EL (cell line): Measurements from ENCODE around the gene SURF4.

Experiments
- DNase-seq: peaks from one replicate; pipeline ENCODE4 v3.0.0-alpha.2; 2016

SURF4 gene

GRCh38 chr9:133375724-133376654, at the start of gene SURF4, which contains the start of gene STKLD1:
Gene SURF4 (minus strand): TSS chr9:133376060. CDS start chr9:133375969, 91 bp downstream.
Gene STKLD1 (plus strand): TSS chr9:133376366. CDS start chr9:133376474, 108 bp downstream.
- peak; percentile 96 for DNase-seq

DNA sequence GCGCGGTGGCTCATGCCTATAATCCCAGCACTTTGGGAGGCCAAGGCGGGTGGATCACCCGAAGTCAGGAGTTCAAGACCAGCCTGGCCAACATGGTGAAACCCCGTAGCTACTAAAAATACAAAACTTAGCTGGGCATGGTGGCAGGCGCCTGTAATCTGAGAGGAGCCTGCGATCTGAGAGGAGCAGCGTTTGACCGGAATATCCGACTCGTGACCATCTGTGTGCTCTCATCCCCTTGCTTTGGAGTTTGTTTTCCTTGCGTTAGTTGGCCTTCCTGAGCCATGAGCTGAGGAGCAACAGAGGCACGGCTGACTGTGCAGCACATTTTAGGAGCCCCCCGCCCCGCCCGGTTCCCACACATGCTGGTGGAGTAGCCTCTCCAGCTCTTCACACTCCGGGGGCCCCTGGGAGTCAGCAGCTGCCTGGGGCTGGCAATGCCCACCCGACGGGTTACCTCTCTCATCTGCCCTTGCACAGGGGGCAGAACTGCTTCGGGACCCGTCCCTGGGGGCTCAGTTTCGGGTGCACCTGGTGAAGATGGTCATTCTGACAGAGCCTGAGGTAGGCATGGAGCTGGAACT, 49.3 kb upstream of the SURF4 start:
- DNase-seq: no peak

GRCh38 chr9:133424187-133424586, 48.3 kb upstream of the SURF4 start:
- no peak for DNase-seq

GRCh38 chr9:133423216-133423615, 47.4 kb upstream of the SURF4 start:
- no peak for DNase-seq

DNA sequence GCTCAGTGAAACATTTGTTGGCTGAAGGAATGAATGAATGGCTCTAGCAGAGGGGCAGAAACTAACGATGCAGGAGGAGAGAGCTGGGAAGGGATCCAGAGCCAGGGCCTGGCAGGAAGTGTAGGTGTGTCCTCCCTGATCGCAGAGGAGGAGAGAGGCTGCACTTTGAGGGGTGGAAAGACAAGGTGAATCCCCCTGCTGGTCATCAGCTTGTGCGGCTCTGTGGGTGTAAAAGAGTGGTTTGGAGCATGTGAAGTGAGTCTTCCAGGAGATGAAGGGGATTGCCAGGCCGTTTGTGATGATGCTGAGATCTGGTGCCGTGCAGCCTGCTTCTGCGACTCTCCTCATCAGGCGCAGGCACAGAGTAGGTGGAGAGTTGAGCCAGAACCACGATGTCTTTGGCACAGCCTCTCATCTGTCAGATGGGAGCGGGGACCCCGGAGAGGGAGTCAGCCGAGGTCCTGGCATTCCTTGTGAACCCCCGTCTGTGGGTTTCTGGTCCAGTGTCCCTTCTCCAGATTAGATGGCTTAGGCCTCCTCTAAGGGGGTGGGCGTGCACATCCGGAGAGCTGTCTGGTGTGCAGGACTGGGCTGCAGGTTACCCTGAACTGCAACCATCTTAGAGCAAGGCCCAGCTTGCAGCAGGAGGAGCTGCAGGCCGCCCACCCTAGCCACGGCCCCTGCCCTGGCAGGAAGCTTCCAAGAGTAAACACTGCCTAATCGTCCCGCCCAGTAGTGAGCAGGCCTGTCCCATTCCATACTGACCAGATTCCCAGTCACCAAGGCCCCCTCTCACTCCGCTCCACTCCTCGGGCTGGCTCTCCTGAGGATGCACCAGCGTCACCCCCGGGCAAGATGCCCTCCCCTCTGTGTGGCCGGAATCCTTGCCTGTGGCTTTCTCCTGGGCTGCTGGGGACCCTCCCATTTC, 46.0 kb upstream of the SURF4 start, which contains the start of gene ADAMTS13:
ADAMTS13 (plus strand) TSS at position 753 of the 928 bp plus-strand sequence; CDS start at position 830, 77 bp downstream.
- DNase-seq: no peak

GRCh38 chr9:133420392-133420827, 44.5 kb upstream of the SURF4 start:
- no peak for DNase-seq

GRCh38 chr9:133419005-133419404, 43.1 kb upstream of the SURF4 start:
- DNase-seq: no peak

- peak; percentile 95 for DNase-seq
These were observed 41.9 kb upstream of the SURF4 start, which contains the start of gene REXO4 for GRCh38 chr9:133417541-133418461. Gene REXO4 (minus strand): TSS chr9:133418010. CDS start chr9:133417844, 166 bp downstream.

- DNase-seq: no peak
These were observed 39.3 kb upstream of the SURF4 start for GRCh38 chr9:133415170-133415569.

- no peak for DNase-seq
These were observed 32.2 kb upstream of the SURF4 start for GRCh38 chr9:133408042-133408441.

GRCh38 chr9:133406480-133407307, 30.8 kb upstream of the SURF4 start:
- DNase-seq: peak; percentile 71

DNA sequence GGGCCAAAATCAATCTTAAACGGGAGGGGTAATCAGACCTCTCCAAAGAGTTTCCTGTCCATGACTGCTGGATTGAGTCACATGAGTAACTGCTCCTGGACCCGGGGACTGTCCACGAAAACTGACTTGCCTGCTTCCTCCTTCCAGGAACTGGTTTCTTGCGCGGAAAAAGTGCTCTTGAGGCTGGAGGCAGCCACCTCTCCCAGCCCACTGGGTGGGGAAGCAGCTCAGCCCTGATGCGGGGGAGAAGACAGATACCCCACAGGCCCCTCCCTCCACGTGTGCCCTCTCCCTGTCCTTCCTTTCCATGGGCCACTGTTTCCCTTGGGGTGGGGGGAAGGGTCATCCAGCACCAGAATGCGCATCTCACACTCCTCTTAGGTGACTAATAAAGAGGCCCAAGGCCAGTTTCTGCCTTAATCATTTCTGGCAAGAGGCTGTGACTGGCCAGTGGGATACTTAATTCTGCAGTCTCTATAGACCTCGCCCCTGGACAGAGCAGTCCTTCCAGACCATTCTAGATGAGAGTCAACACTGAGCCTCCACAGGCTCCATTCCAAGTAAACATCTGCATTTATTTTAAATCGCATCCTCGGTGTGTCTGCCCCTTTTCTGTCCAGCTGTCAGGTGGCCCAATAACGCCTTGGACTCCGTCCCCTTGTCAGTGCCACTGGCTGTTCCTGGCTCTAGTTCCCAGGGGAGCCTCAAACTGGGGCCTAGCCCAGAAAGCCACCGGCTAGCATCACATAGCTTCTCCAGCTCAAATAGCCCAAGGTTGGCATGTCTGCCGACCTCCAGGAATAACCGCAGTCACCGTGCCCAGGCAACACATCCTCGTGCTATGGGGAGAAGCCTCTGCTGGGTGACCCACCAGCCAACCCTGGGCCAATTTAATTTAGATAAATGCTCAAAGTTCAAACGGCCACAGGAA, 29.9 kb upstream of the SURF4 start:
- peak; percentile 51 for DNase-seq

DNA sequence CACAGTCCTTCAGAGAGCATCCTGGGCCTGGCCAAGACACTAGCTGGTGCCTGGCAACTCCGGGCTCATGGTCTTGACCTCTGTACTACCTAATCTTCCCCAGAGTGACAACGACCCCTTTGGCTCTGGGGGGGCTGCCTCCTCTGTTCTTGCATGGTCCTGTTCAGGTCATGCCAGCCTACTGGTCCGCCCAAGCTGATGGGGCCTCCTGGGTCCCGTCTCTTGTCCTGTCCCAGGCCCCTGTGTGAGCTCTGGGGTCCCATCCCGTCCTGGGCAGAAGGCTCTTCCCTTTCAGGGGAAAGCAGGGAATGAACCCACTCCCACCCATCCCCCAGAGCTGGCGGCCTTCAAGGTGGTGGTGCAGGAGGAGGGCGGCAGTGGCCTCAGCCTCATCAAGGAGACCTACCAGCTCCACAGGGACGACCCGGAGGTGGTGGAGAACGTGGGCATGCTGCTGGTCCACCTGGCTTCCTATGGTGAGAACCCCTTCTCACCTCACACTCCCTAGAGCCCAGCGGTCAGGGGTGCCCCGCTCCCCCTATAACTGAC, 28.7 kb upstream of the SURF4 start:
- DNase-seq: no peak

- DNase-seq: no peak
These were observed 28.1 kb upstream of the SURF4 start for GRCh38 chr9:133403766-133404453.

DNA sequence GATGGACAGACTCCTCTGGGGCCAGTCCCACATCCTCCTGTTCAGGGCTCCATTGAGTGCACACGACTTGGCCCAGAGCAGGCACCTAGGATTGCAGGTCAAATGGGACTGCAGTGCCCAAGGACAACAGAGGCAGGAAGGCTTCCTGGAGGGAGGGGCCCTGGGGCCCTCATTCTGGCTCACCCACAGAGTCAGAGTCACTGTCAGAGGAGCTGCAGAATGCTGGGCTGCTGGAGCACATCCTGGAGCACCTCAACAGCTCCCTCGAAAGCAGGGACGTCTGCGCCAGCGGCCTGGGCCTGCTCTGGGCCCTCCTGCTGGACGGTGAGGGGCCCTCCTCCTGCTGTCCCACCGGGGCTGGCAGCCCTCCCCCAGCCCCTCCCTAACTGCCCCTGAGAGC, 26.8 kb upstream of the SURF4 start:
- no peak for DNase-seq

DNA sequence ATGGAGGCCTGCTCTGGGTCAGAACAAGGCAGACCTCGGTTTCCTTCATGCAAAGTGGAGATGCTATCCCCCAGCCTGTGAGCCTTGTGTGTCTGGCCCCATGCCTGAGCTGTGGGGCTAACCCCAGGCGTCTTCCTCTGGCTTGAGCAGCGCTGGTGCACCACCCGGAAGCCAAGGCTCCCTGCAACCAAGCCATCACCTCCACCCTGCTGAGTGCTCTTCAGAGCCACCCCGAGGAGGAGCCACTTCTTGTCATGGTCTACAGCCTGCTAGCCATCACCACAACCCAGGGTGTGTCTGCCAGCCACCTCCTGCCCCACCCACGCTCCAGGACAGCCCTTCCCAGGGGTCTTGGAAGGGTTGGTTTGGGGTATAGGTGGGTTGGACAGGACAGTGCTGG, 25.7 kb upstream of the SURF4 start:
- DNase-seq: no peak

GRCh38 chr9:133400292-133400691, 24.4 kb upstream of the SURF4 start:
- no peak for DNase-seq

DNA sequence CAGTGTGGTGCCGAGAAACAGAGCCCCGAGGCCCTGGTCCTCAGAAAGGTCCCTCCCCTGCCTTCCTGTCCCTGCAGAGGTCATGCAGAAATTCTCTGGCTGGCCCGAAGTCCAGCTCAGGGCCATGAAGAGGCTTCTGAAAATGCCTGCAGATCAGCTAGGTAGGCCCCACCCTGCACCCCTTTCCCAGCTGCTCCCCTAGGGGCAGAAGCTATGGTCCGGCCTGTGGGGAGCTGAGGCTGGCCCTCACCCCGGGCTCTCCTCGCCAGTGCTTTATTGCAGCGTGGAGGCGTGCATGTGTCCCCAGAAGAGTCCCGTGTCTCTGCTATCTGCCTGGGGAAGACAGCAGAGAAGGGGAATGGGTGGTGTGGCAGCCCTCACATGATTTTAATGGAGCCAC, 22.0 kb upstream of the SURF4 start:
- no peak for DNase-seq
